Fibroblast of pulmonary artery (primary cell): Measurements from ENCODE around the gene CSK.
A peak's percentile ranks its signal among the peaks of the same experiment; 100 is the strongest.

Experiments
- DNase-seq: peaks from one replicate; pipeline ENCODE4 v3.0.0-alpha.2; 2010; ENCODE audit warnings: low read depth
- H3K4me3 ChIP-seq: replicated peaks from 2 replicates; pipeline ENCODE4 v1.5.1; 2011; ENCODE audit warnings: low read depth, mild to moderate bottlenecking, control low read depth, low read length, moderate library complexity
- CTCF ChIP-seq: IDR thresholded peaks from 2 replicates; pipeline ENCODE4 v1.5.1; 2011; ENCODE audit warnings: mild to moderate bottlenecking, control low read depth, low read length, inconsistent platforms; ENCODE audit errors: missing control alignments

CSK gene

GRCh38 chr15:74748322-74748946 is 33.4 kb upstream of the CSK start, which contains the start of gene CYP1A2:
TSS of gene CYP1A2 (plus strand) at chr15:74748845. CDS start at chr15:74749739, 894 bp downstream.
- TF ChIP-seq CTCF: no peak
- no peak for DNase-seq
- no peak within 1 kb of the TSS for H3K4me3 ChIP-seq

GRCh38 chr15:74749832-74750231 is 32.0 kb upstream of the CSK start:
- DNase-seq: no peak
- no peak overlapping the region for H3K4me3 ChIP-seq
- no peak for TF ChIP-seq CTCF

DNA sequence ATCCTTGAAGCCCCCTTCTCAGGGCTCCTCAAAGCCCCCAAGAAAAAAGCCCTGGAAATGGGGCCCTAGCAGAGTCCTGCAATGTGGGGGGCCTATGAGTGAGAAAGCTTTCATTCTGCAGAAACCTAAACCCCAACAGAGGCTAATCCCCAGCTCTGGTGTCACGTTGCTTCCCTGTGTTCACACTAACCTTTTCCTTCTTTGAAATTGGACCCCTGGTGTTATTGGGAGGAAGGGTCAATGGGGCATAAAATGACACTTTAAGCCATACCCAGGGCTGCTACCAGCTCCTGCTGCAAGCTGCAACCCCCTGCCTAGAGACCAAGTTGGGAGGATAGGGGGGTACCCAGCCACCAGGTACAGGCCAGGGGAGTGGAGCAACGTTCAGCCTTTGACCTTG is 31.1 kb upstream of the CSK start:
- no peak for TF ChIP-seq CTCF
- DNase-seq: no peak
- H3K4me3 ChIP-seq: no peak overlapping the region

GRCh38 chr15:74752011-74752410 is 29.9 kb upstream of the CSK start:
- no peak for TF ChIP-seq CTCF

GRCh38 chr15:74752531-74752930 is 29.3 kb upstream of the CSK start:
- TF ChIP-seq CTCF: no peak
- no peak overlapping the region for H3K4me3 ChIP-seq
- DNase-seq: peak; percentile 41

More at GRCh38 chr15:74752011-74752410, 29.9 kb upstream of the CSK start:
- no peak for DNase-seq
- H3K4me3 ChIP-seq: no peak overlapping the region

GRCh38 chr15:74754593-74755215 is 27.2 kb upstream of the CSK start:
- DNase-seq: no peak
- no peak overlapping the region for H3K4me3 ChIP-seq
- TF ChIP-seq CTCF: no peak

DNA sequence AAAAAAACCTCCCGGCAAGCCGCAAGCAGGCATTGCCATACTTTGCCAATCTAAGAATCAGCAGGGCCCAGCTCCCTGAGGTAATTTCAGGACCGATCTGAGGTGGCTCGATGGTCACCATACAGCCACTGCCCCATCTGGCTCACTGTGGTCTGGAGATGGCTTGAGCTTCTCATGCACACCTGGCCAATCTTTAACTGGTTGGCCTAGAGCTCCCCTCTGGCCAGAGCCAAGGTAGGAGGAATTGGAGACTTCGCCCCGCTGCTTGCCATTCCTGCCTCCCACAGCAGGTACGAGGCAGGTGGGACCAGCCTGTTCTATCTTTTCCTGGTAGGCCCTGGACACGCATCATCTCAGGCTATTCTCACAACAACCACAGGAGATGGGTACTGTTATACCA is 23.1 kb upstream of the CSK start:
- TF ChIP-seq CTCF: no peak
- no peak for DNase-seq
- no peak overlapping the region for H3K4me3 ChIP-seq
